HCT116 (cell line): ENCODE measurements around the gene FARSA. TPM values are rescaled to one million over a fixed set of nuclear protein-coding genes. Genes with fewer than 3 reads are reported as not detected.

Experiments used
- ATAC-seq: fragments of 200-7000 bp; cut with Tn5 transposase; 2 replicates; pipeline ENCODE4 v1.9.1; 2020; ENCODE audit warnings: mild to moderate bottlenecking, moderate library complexity
- BruUV-seq: library from RNA; stranded (reverse); fragments of 400-500 nt; replicated peaks from 2 replicates; lab custom pipeline; 2021; lab: Mats Ljungman, UMichigan
- CTCF ChIA-PET: fragments of 300-600 bp; sonication (Branson Sonifier 250); formaldehyde crosslinking; loops from one replicate; lab custom pipeline; 2021; ENCODE audit warnings: antibody characterized with exemption; lab: Charles Lee
- POLR2A ChIA-PET: fragments of 300-600, 350-600 bp; sonication (Branson Sonifier 250); formaldehyde crosslinking; loops from one replicate; lab custom pipeline; 2021; ENCODE audit warnings: antibody characterized with exemption; lab: Charles Lee
- RAD21 ChIA-PET, 2 experiments: fragments of 300-600 bp; sonication (Branson Sonifier 250); formaldehyde crosslinking; loops; one replicate each; lab custom pipeline; 2023; ENCODE audit warnings: low total read pairs in 2 of 2; ENCODE audit not compliant: uncharacterized antibody in 2 of 2, unreplicated experiment in 2 of 2, low non-redundant PET in 1 of 2; lab: Charles Lee
- DNase-seq: peaks from one replicate; pipeline ENCODE4 v3.0.0-alpha.2; 2010; ENCODE audit warnings: low read depth, low spot score
- H2AFZ ChIP-seq: fragments of 200-600 bp; shearing (Covaris generic), sonication (generic); 2 replicates; pipeline ENCODE4 v1.6.1; 2017; ENCODE audit warnings: low read depth, mixed run types, mixed read lengths, antibody characterized with exemption, low read length; ENCODE audit not compliant: poor library complexity, severe bottlenecking
- H3K27ac ChIP-seq: 2 replicates; pipeline ENCODE4 v1.5.1; 2012; ENCODE audit warnings: low read depth, low read length
- H3K27me3 ChIP-seq: fragments of 200-600 bp; sonication (generic); 2 replicates; pipeline ENCODE4 v1.6.1; 2016; ENCODE audit warnings: mixed run types, low read length, mixed read lengths; ENCODE audit not compliant: insufficient read depth
- H3K36me3 ChIP-seq, 2 experiments: fragments of 200-500 bp in 1 of 2; fragments of 200-600 bp in 1 of 2; sonication (Bioruptor generic) in 1 of 2; sonication (generic) in 1 of 2; 2 replicates each; pipeline versions ENCODE4 v1.5.1 to v1.6.1; 2014 to 2016; ENCODE audit warnings: low read length in 2 of 2, inconsistent platforms in 1 of 2, mixed read lengths in 1 of 2, mixed run types in 1 of 2; ENCODE audit not compliant: insufficient read depth in 2 of 2, control insufficient read depth in 1 of 2
- H3K4me1 ChIP-seq, 2 experiments: fragments of 200-600 bp in 1 of 2; sonication (generic) in 1 of 2; 2 replicates each; pipeline versions ENCODE4 v1.5.1 to v1.6.1; 2012 to 2017; ENCODE audit warnings: low read length in 2 of 2, inconsistent platforms in 1 of 2, mild to moderate bottlenecking in 1 of 2, mixed read lengths in 1 of 2, mixed run types in 1 of 2, moderate library complexity in 1 of 2; ENCODE audit not compliant: insufficient read depth in 2 of 2, control insufficient read depth in 1 of 2
- H3K4me2 ChIP-seq: fragments of 200-600 bp; sonication (generic); 2 replicates; pipeline ENCODE4 v1.6.1; 2017; ENCODE audit warnings: mixed run types, low read length, mixed read lengths
- H3K4me3 ChIP-seq, 2 experiments: fragments of 200-600 bp in 1 of 2; sonication (generic) in 1 of 2; replicated peaks in 1 of 2; 2 replicates each; pipeline ENCODE4 v1.5.1; 2011 to 2016; ENCODE audit warnings: low read length in 2 of 2, control low read depth in 1 of 2, low read depth in 1 of 2, mild to moderate bottlenecking in 1 of 2, mixed read lengths in 1 of 2, mixed run types in 1 of 2
- H3K79me2 ChIP-seq: fragments of 200-600 bp; sonication (generic); 2 replicates; pipeline ENCODE4 v1.6.1; 2017; ENCODE audit warnings: mild to moderate bottlenecking, mixed run types, low read length, moderate library complexity, mixed read lengths; ENCODE audit not compliant: insufficient read depth
- H3K9ac ChIP-seq: fragments of 200-600 bp; sonication (generic); 2 replicates; pipeline ENCODE4 v1.6.1; 2016; ENCODE audit warnings: low read length, mixed read lengths
- H3K9me2 ChIP-seq: fragments of 200-600 bp; sonication (generic), shearing (Covaris generic); 2 replicates; pipeline ENCODE4 v1.6.1; 2017; ENCODE audit warnings: mixed run types, mild to moderate bottlenecking, moderate library complexity; ENCODE audit not compliant: insufficient read depth
- H3K9me3 ChIP-seq, 2 experiments: fragments of 200-500 bp in 1 of 2; fragments of 200-600 bp in 1 of 2; sonication (Bioruptor generic) in 1 of 2; sonication (generic) in 1 of 2; 2 replicates each; pipeline ENCODE4 v1.6.1; 2014 to 2017; ENCODE audit warnings: low read length in 2 of 2, mixed read lengths in 2 of 2, inconsistent platforms in 1 of 2, low read depth in 1 of 2, mild to moderate bottlenecking in 1 of 2, mixed run types in 1 of 2, moderate library complexity in 1 of 2; ENCODE audit not compliant: control insufficient read depth in 1 of 2, insufficient read depth in 1 of 2
- H4K20me1 ChIP-seq: fragments of 200-600 bp; sonication (generic), shearing (Covaris generic); 2 replicates; pipeline ENCODE4 v1.6.1; 2017; ENCODE audit warnings: mixed run types, mild to moderate bottlenecking, moderate library complexity; ENCODE audit not compliant: insufficient read depth
- CBX3 ChIP-seq: IDR thresholded peaks from 2 replicates; pipeline ENCODE4 v1.6.1; 2012; ENCODE audit warnings: low read depth
- CEBPB ChIP-seq: IDR thresholded peaks from 2 replicates; pipeline ENCODE4 v1.6.1; 2012; ENCODE audit warnings: low read depth
- CTCF ChIP-seq, 3 experiments: fragments of 200-600 bp in 1 of 3; sonication (generic) in 1 of 3; IDR thresholded peaks in 2 of 3; conservative IDR thresholded peaks in 1 of 3; 2 replicates each; pipeline ENCODE4 v1.5.1; 2012 to 2017; ENCODE audit warnings: low read depth in 2 of 3, low read length in 2 of 3, antibody characterized with exemption in 1 of 3, borderline replicate concordance in 1 of 3, control low read depth in 1 of 3, mild to moderate bottlenecking in 1 of 3, mixed read lengths in 1 of 3, mixed run types in 1 of 3, moderate library complexity in 1 of 3; ENCODE audit not compliant: insufficient read depth in 1 of 3
- ELF1 ChIP-seq: IDR thresholded peaks from 2 replicates; pipeline ENCODE4 v1.6.1; 2012; ENCODE audit warnings: low read depth, borderline replicate concordance
- EZH2 ChIP-seq: fragments of 200-600 bp; sonication (generic); IDR thresholded peaks from 2 replicates; pipeline ENCODE4 v1.6.1; 2017; ENCODE audit warnings: antibody characterized with exemption, mixed run types
- EZH2phosphoT487 ChIP-seq: fragments of 200-600 bp; IDR thresholded peaks from 2 replicates; pipeline ENCODE4 v1.6.1; 2018; ENCODE audit warnings: antibody characterized with exemption, borderline replicate concordance
- FOSL1 ChIP-seq: IDR thresholded peaks from 2 replicates; pipeline ENCODE4 v1.6.1; 2012; ENCODE audit warnings: low read depth
- MAX ChIP-seq: IDR thresholded peaks from 2 replicates; pipeline ENCODE4 v1.6.1; 2012
- POLR2A ChIP-seq: IDR thresholded peaks from 2 replicates; pipeline ENCODE4 v1.7.0; 2011; ENCODE audit warnings: borderline replicate concordance; ENCODE audit not compliant: insufficient read depth, insufficient read length; ENCODE audit errors: extremely low read depth
- POLR2AphosphoS5 ChIP-seq: IDR thresholded peaks from 2 replicates; pipeline ENCODE4 v1.6.1; 2011; ENCODE audit warnings: mild to moderate bottlenecking, low read depth, low read length, moderate library complexity
- RAD21 ChIP-seq: IDR thresholded peaks from 2 replicates; pipeline ENCODE4 v1.6.1; 2012; ENCODE audit warnings: low read depth, mild to moderate bottlenecking
- REST ChIP-seq: IDR thresholded peaks from 2 replicates; pipeline ENCODE4 v1.6.1; 2012; ENCODE audit warnings: low read depth
- SIN3A ChIP-seq: IDR thresholded peaks from 2 replicates; pipeline ENCODE4 v1.6.1; 2012; ENCODE audit warnings: low read depth
- SP1 ChIP-seq: IDR thresholded peaks from 2 replicates; pipeline ENCODE4 v1.6.1; 2012; ENCODE audit warnings: low read depth
- SRF ChIP-seq: IDR thresholded peaks from 2 replicates; pipeline ENCODE4 v1.6.1; 2012; ENCODE audit warnings: low read depth
- TCF7L2 ChIP-seq: IDR thresholded peaks from 2 replicates; pipeline ENCODE4 v1.7.0; 2011; ENCODE audit warnings: borderline replicate concordance, inconsistent platforms; ENCODE audit not compliant: insufficient read depth, insufficient read length; ENCODE audit errors: extremely low read depth
- YY1 ChIP-seq: IDR thresholded peaks from 2 replicates; pipeline ENCODE4 v1.6.1; 2011; ENCODE audit warnings: low read length, low read depth, moderate library complexity, mild to moderate bottlenecking; ENCODE audit not compliant: insufficient replicate concordance; ENCODE audit errors: extremely low read depth
- ZBTB33 ChIP-seq: IDR thresholded peaks from 2 replicates; pipeline ENCODE4 v1.6.1; 2011; ENCODE audit warnings: mild to moderate bottlenecking, low read length, moderate library complexity; ENCODE audit not compliant: insufficient replicate concordance; ENCODE audit errors: extremely low read depth
- ZFX ChIP-seq: fragments of 450-650 bp; IDR thresholded peaks from 2 replicates; pipeline ENCODE4 v1.6.1; 2017
- intact Hi-C: fragments of 100-400 bp; cut with micrococcal nuclease; formaldehyde crosslinking; loops from 2 replicates; pipeline ENCODE4 v1.10.0; 2022
- total RNA-seq: library from RNA; stranded (reverse); gene quantifications from one replicate; pipeline ENCODE4 v1.2.1, GENCODE V29; 2021; ENCODE audit not compliant: unreplicated experiment
- TF ChIP-seq, protein P1 (sequence below): IDR thresholded peaks from 2 replicates; pipeline ENCODE4 v1.6.1; 2012

The FARSA gene
- total RNA-seq, 1 experiment from 2014 or later = 129 TPM

DNA sequence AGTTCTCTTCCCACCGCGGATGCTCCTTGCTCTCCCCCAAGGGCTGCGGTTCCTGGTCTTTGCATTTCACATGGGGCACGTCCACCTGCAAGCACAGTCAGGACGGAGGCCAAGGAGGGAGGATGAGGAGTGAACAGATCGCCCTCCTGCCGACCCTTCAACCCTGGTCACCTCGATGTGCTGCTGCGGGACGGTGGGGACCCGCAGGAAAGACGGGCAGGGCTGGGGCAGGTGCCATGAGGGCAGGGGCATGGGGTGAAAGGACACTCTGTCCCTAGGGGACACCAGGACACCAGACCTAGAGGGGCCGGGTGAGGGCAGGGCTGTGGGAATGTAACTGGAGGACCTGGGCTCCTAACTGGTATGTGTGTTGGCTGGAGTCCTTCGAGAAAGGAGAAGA, 15.3 kb downstream of the FARSA start:
- ATAC-seq (no peak), DNase-seq (no peak)
- H3K9me3 ChIP-seq = no peaks in the 10 kb centered on the region
- intact Hi-C loops = no loop called here
- no peak overlapping the region for H3K4me3 ChIP-seq
- H3K36me3 ChIP-seq = peaks cover 8 to 11% of the 10 kb centered on the region in 2 experiments; a peak in 3 of 4 replicates
- H3K9ac ChIP-seq = no peak overlapping the region
- H3K4me1 ChIP-seq = peaks cover 0 to 10% of the 10 kb centered on the region in 2 experiments; a peak in 2 of 4 replicates
- H3K79me2 ChIP-seq = no peaks in the 10 kb centered on the region
- H3K27ac ChIP-seq = no peak overlapping the region
- no peaks in the 10 kb centered on the region for H3K9me2 ChIP-seq
- ChIA-PET POLR2A (no interaction called here), CTCF (no interaction called here), RAD21 (no interaction called here)
- H2AFZ ChIP-seq = no peak overlapping the region
- H3K4me2 ChIP-seq = no peak overlapping the region
- TF ChIP-seq CBX3 (no peak), SIN3A (no peak), RAD21 (no peak), ZBTB33 (no peak), REST (no peak), MAX (no peak), TCF7L2 (no peak), EZH2phosphoT487 (no peak), SP1 (no peak), POLR2AphosphoS5 (no peak), CTCF (IDR thresholded peaks at IDR 0.05 in 2 of 3, conservative IDR thresholded peaks at IDR 0.05 in 1 of 3; ENCODE audit: borderline replicate concordance in 1 of 3, insufficient read depth in 1 of 3, low read depth in 2 of 3, low read length in 2 of 3) (no peak), SRF (no peak), EZH2 (no peak), CEBPB (no peak), POLR2A (no peak), FOSL1 (no peak), ELF1 (no peak), ZFX (no peak), YY1 (no peak)
- TF ChIP-seq, protein P1, sequence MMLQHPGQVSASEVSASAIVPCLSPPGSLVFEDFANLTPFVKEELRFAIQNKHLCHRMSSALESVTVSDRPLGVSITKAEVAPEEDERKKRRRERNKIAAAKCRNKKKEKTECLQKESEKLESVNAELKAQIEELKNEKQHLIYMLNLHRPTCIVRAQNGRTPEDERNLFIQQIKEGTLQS = no peak
- BruUV-seq = no TSS peak
- H3K27me3 ChIP-seq = no peaks in the 10 kb centered on the region
- H4K20me1 ChIP-seq = no peaks in the 10 kb centered on the region
